H1 (cell line): ENCODE data around the gene GREB1.

ENCODE experiments used
- BRCA1 ChIP-seq: IDR thresholded peaks from 2 replicates; pipeline ENCODE4 v1.6.1; 2012; ENCODE audit warnings: low read depth, low read length, improper control_type of control experiment
- CHD1 ChIP-seq: IDR thresholded peaks from 2 replicates; pipeline ENCODE4 v1.6.1; 2012; ENCODE audit warnings: low read depth, low read length, improper control_type of control experiment
- GTF2F1 ChIP-seq: IDR thresholded peaks from 2 replicates; pipeline ENCODE4 v1.6.1; 2012; ENCODE audit warnings: low read depth, low read length, improper control_type of control experiment, borderline replicate concordance
- JUND ChIP-seq: IDR thresholded peaks from 2 replicates; pipeline ENCODE4 v1.6.1; 2011; ENCODE audit warnings: mild to moderate bottlenecking, improper control_type of control experiment, low read length
- POLR2A ChIP-seq, 2 experiments: IDR thresholded peaks; 1 replicate in 1 of 2; 2 replicates in 1 of 2; pipeline ENCODE4 v1.6.1; 2011; ENCODE audit warnings: low read depth in 2 of 2, low read length in 2 of 2, mild to moderate bottlenecking in 2 of 2; ENCODE audit errors: control extremely low read depth in 1 of 2
- POLR2AphosphoS5 ChIP-seq: IDR thresholded peaks from 2 replicates; pipeline ENCODE4 v1.6.1; 2011; ENCODE audit warnings: low read depth, low read length
- RFX5 ChIP-seq: IDR thresholded peaks from 2 replicates; pipeline ENCODE4 v1.6.1; 2011; ENCODE audit warnings: low read depth, low read length, improper control_type of control experiment, borderline replicate concordance
- SP1 ChIP-seq: IDR thresholded peaks from 2 replicates; pipeline ENCODE4 v1.6.1; 2011; ENCODE audit warnings: low read depth, low read length
- SP2 ChIP-seq: IDR thresholded peaks from 2 replicates; pipeline ENCODE4 v1.6.1; 2012; ENCODE audit warnings: mild to moderate bottlenecking, low read length, inconsistent platforms
- SP4 ChIP-seq: IDR thresholded peaks from 2 replicates; pipeline ENCODE4 v1.6.1; 2012; ENCODE audit warnings: low read length, inconsistent platforms
- TAF1 ChIP-seq: IDR thresholded peaks from 2 replicates; pipeline ENCODE4 v1.6.1; 2011; ENCODE audit warnings: mild to moderate bottlenecking, low read depth, low read length
- TBP ChIP-seq: IDR thresholded peaks from 2 replicates; pipeline ENCODE4 v1.6.1; 2011; ENCODE audit warnings: low read depth, low read length, improper control_type of control experiment
- TF ChIP-seq, protein P1 (sequence below), 3 experiments: IDR thresholded peaks; 1 replicate in 2 of 3; 2 replicates in 1 of 3; pipeline versions ENCODE4 v1.5.1 to v1.6.1; 2011; ENCODE audit warnings: low read length in 3 of 3, mild to moderate bottlenecking in 3 of 3, inconsistent platforms in 2 of 3, low read depth in 1 of 3, moderate library complexity in 1 of 3; ENCODE audit not compliant: insufficient read depth in 1 of 3; ENCODE audit errors: control extremely low read depth in 1 of 3
- TF ChIP-seq, protein P2 (sequence below): IDR thresholded peaks from 2 replicates; pipeline ENCODE4 v1.6.1; 2012; ENCODE audit warnings: inconsistent platforms

DNA sequence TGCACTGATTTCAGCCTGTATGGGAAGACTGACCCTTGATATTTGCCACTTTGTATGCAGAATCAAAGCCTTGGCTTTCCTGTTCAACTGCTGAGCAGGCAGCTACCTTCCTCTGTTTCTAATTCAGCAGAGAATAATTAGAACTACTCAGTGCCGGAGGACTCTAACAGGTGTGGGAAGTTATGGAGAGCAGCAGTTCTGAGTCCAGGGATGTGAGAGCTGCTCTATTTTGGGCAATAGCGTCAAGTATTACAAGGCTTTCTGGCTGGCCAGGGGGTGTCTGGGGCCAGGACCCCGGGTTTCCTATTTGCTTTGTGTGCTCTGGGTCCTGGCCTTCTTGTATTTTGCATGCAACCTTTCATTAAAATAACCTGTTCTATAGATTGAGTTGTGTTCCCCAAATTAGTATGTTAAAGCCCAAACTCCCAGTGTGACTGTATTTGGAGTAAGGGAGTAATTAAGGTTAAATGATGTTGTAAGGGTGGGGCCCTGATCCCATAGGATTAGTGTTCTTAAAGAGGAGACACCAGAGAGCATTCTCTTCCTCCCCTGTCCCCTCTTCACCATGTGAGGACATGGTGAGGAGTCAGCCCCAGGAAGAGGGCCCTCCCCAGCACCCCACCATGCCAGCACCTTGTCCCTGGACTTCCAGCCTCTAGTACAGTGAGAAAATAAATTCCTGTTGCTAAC lies 141.7 kb downstream of the GREB1 start:
- TF ChIP-seq, protein P1, sequence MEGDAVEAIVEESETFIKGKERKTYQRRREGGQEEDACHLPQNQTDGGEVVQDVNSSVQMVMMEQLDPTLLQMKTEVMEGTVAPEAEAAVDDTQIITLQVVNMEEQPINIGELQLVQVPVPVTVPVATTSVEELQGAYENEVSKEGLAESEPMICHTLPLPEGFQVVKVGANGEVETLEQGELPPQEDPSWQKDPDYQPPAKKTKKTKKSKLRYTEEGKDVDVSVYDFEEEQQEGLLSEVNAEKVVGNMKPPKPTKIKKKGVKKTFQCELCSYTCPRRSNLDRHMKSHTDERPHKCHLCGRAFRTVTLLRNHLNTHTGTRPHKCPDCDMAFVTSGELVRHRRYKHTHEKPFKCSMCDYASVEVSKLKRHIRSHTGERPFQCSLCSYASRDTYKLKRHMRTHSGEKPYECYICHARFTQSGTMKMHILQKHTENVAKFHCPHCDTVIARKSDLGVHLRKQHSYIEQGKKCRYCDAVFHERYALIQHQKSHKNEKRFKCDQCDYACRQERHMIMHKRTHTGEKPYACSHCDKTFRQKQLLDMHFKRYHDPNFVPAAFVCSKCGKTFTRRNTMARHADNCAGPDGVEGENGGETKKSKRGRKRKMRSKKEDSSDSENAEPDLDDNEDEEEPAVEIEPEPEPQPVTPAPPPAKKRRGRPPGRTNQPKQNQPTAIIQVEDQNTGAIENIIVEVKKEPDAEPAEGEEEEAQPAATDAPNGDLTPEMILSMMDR (IDR thresholded peaks at IDR 0.05; ENCODE audit: control extremely low read depth in 1 of 3, insufficient read depth in 1 of 3, low read depth in 1 of 3, low read length in 3 of 3) = no peak
- TF ChIP-seq SP1 = no peak
- TF ChIP-seq JUND = no peak
- no peak for TF ChIP-seq TAF1
- no peak for TF ChIP-seq CHD1
- TF ChIP-seq POLR2A (IDR thresholded peaks at IDR 0.05; ENCODE audit: control extremely low read depth in 1 of 2, low read depth in 2 of 2, low read length in 2 of 2) = no peak
- TF ChIP-seq TBP = no peak
- TF ChIP-seq SP4 = no peak
- TF ChIP-seq BRCA1 = no peak
- TF ChIP-seq GTF2F1 = no peak
- TF ChIP-seq, protein P2, sequence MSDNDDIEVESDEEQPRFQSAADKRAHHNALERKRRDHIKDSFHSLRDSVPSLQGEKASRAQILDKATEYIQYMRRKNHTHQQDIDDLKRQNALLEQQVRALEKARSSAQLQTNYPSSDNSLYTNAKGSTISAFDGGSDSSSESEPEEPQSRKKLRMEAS = no peak
- no peak for TF ChIP-seq POLR2AphosphoS5
- TF ChIP-seq RFX5 = no peak
- TF ChIP-seq SP2 = no peak
